Ishikawa (cell line): Measurements from ENCODE around the gene MYO19.

Experiments
- CEBPB ChIP-seq: IDR thresholded peaks from 2 replicates; pipeline ENCODE4 v1.6.1; 2012
- EGR1 ChIP-seq: IDR thresholded peaks from 2 replicates; pipeline ENCODE4 v1.6.1; 2012
- EP300 ChIP-seq: IDR thresholded peaks from 2 replicates; pipeline ENCODE4 v1.6.1; 2012; ENCODE audit warnings: borderline replicate concordance
- FOXM1 ChIP-seq: IDR thresholded peaks from 2 replicates; pipeline ENCODE4 v1.6.1; 2012; ENCODE audit warnings: low read depth, borderline replicate concordance
- MAX ChIP-seq: IDR thresholded peaks from 2 replicates; pipeline ENCODE4 v1.6.1; 2012
- NFIC ChIP-seq: IDR thresholded peaks from 2 replicates; pipeline ENCODE4 v1.6.1; 2012
- RAD21 ChIP-seq: IDR thresholded peaks from 2 replicates; pipeline ENCODE4 v1.6.1; 2012; ENCODE audit warnings: low read depth
- REST ChIP-seq: IDR thresholded peaks from 2 replicates; pipeline ENCODE4 v1.6.1; 2012; ENCODE audit warnings: low read depth, mild to moderate bottlenecking
- TAF1 ChIP-seq: IDR thresholded peaks from 2 replicates; pipeline ENCODE4 v1.6.1; 2012; ENCODE audit warnings: low read depth, mild to moderate bottlenecking
- TCF12 ChIP-seq: IDR thresholded peaks from 2 replicates; pipeline ENCODE4 v1.6.1; 2012; ENCODE audit warnings: low read depth
- TEAD4 ChIP-seq: IDR thresholded peaks from 2 replicates; pipeline ENCODE4 v1.6.1; 2012
- YY1 ChIP-seq: IDR thresholded peaks from 2 replicates; pipeline ENCODE4 v1.6.1; 2012; ENCODE audit warnings: low read depth
- ZBTB7A ChIP-seq: IDR thresholded peaks from 2 replicates; pipeline ENCODE4 v1.6.1; 2012; ENCODE audit warnings: low read depth

GRCh38 chr17:36535669-36536081 is 1.0 kb upstream of the MYO19 start:
- TF ChIP-seq REST (no peak), NFIC (no peak), TEAD4 (no peak), RAD21 (no peak), MAX (no peak), YY1 (no peak), CEBPB (no peak), TCF12 (no peak), EP300 (no peak), TAF1 (no peak), ZBTB7A (no peak), FOXM1 (no peak), EGR1 (no peak)
